Activated naive CD4-positive, alpha-beta T cell treated with anti-CD3 and anti-CD28 coated beads for 36 hours (primary cell): ENCODE measurements around the gene CLMN. TPM values are rescaled to one million over a fixed set of nuclear protein-coding genes. Genes with fewer than 3 reads are reported as not detected.

ENCODE experiments used
- CTCF ChIA-PET: fragments of 350-600 bp; sonication (Branson Sonifier 250); formaldehyde crosslinking; loops from one replicate; lab custom pipeline; 2021; ENCODE audit warnings: antibody characterized with exemption; lab: Charles Lee
- DNase-seq: peaks from one replicate; pipeline ENCODE4 v3.0.0-alpha.2; 2020
- H3K27ac Mint-ChIP-seq: one replicate; pipeline ENCODE4 v1.8.0; 2021; ENCODE audit warnings: mild to moderate bottlenecking, mixed read lengths
- H3K27me3 Mint-ChIP-seq: one replicate; pipeline ENCODE4 v1.8.0; 2021; ENCODE audit warnings: low read depth, mixed read lengths
- H3K36me3 Mint-ChIP-seq: one replicate; pipeline ENCODE4 v1.8.0; 2021; ENCODE audit warnings: low read depth, mixed read lengths
- H3K4me1 Mint-ChIP-seq: one replicate; pipeline ENCODE4 v1.8.0; 2021; ENCODE audit warnings: low read depth, mixed read lengths
- H3K4me3 Mint-ChIP-seq: one replicate; pipeline ENCODE4 v1.8.0; 2021; ENCODE audit warnings: mild to moderate bottlenecking, moderate library complexity, mixed read lengths
- H3K9me3 Mint-ChIP-seq: one replicate; pipeline ENCODE4 v1.8.0; 2021; ENCODE audit warnings: mixed read lengths
- intact Hi-C: fragments of 100-400 bp; cut with micrococcal nuclease; formaldehyde crosslinking; loops from one replicate; pipeline ENCODE4 v1.15.1; 2023
- total RNA-seq, 2 experiments: library from RNA; stranded (reverse); gene quantifications; one replicate each; pipeline ENCODE4 v1.2.3, GENCODE V29; 2021

Gene CLMN
- total RNA-seq, 2 experiments from 2014 or later = 1.9 to 2.6 TPM

DNA sequence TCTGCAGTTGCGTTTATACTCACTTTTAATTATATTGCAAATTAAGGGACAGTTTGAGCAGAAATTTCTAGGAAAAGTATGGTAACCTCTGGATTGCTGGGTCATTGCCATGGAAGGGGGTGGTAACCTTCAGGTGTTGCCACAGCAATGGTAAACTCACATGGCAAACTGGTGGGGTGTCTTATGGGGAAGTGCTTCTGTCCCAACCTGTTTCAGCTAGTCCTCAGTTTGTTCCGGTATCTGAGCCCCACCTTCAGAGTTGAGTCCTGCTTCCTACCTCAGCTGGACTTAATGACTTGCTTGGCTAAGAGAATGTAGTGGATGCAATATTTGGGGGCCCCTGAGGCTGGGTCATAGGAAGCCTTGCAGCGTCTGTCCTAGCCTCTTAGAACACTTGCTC, 7.3 kb upstream of the CLMN start:
- Mint-ChIP-seq H3K4me3 (no peak overlapping the region), H3K36me3 (no peaks in the 10 kb centered on the region), H3K9me3 (no peaks in the 10 kb centered on the region), H3K4me1 (no peaks in the 10 kb centered on the region), H3K27me3 (peaks cover 7% of the 10 kb centered on the region), H3K27ac (no peak overlapping the region)
- intact Hi-C loops = no loop called here
- CTCF ChIA-PET = no interaction called here
- no peak for DNase-seq

DNA sequence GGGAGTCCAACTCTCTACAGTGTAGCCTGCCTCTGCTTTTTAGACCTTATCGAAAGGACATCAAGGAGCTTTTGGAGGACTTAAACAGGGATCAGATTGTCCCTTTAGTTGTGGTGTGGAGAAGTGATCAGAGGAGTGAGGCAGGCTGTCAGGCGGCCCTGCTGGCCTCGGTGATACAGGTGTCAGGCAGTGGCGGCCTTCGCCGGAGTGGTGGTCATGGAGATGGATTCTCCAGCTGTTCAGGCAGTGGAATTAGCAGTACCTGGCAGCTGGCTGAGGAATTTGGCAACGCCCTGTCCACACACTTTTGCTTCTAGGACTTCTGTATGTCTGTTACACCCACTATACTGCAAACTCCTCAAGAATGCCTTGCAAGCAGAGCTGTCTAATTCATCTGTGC, 4.2 kb upstream of the CLMN start:
- H3K9me3 Mint-ChIP-seq = no peaks in the 10 kb centered on the region
- CTCF ChIA-PET = no interaction called here

DNA sequence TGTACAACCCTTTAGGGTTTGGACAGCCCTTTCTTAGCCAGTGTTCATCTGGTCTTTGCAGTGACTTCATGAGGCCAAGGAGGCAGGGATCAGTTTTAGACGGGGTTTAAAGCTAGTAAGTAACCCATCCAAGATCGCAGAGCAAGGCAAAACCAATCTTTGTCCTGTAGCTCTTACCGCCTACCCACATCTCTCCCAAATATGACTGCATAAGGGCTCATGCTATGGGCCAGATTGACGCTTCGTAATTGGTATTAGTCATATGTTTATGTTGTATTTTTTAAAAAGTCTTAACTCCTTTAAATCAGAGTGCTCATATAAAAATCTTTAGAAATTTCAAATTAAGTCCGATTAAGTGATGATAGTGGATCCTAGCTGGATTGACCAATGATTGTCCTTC, 3.7 kb upstream of the CLMN start:
- CTCF ChIA-PET = no interaction called here
- Mint-ChIP-seq H3K27ac (no peak overlapping the region), H3K4me1 (peaks cover 6% of the 10 kb centered on the region), H3K4me3 (no peak overlapping the region), H3K9me3 (no peaks in the 10 kb centered on the region), H3K27me3 (peaks cover 14% of the 10 kb centered on the region), H3K36me3 (no peaks in the 10 kb centered on the region)
- intact Hi-C loops = no loop called here
- DNase-seq = no peak

More for the DNA sequence above, 4.2 kb upstream of the CLMN start:
- Mint-ChIP-seq H3K4me3 (no peak overlapping the region), H3K36me3 (no peaks in the 10 kb centered on the region), H3K4me1 (peaks cover 5% of the 10 kb centered on the region), H3K27ac (no peak overlapping the region), H3K27me3 (peaks cover 14% of the 10 kb centered on the region)
- no peak for DNase-seq
- intact Hi-C loops = no loop called here

DNA sequence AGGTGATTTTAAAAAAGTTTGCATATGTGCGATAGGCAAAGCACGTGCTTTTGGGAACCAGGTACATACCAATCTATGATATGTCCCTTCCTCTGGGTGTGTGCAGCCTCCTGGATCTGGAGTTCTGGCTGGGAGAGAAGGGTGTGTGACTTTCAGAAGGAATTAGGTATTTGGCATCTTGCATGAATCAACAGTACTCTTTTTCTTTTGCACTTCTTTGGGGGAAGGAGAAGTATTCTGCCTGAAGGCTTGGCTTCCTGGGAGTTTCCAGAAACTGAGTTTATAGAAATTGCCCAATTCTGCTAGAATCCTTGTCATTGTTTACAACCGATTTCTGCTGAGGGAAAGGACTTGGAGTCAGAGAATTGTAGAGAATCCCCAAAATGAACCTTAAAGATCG, 2.9 kb upstream of the CLMN start:
- Mint-ChIP-seq H3K4me1 (peaks cover 6% of the 10 kb centered on the region), H3K27ac (no peak overlapping the region), H3K4me3 (no peak overlapping the region), H3K27me3 (peaks cover 15% of the 10 kb centered on the region), H3K9me3 (no peaks in the 10 kb centered on the region), H3K36me3 (no peaks in the 10 kb centered on the region)
- no peak for DNase-seq
- intact Hi-C loops = no loop called here
- CTCF ChIA-PET = no interaction called here

DNA sequence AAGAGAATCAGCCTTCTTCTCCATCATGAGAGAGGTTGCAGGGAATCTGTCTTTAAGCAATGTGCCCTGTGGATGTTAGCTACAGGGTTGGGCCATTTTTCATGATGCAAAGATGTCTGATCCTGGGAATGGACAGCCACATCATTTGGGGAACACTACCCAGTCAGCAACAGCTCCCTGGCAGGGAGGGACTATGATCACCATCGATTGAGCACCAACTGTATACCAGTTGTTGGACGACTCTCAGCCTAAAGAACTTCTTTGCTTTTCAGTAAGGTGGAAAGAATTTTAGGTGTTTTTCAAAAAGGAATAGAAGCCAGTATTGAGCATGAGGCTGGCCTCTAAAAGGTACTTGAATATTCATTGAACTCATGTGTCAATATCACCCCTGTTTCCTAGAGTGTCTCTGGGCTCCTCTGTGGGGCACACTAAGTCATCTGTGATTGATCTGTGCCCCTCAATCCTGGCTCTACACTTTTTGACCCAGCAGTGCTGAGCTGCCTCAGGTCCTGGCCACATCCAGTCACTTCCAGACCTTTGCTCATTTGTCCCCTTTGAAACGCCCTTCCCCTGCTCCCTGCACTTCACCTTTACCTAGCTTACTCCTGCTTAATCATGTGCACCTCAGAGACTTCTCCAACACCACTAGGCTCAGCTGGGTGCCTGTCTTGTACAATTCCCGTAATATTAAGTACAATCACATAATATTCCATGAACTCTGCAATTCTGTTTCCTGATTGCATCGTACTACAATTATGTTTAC, 2.2 kb upstream of the CLMN start:
- H3K4me1 Mint-ChIP-seq = peaks cover 6% of the 10 kb centered on the region
- DNase-seq = no peak
- CTCF ChIA-PET = interaction anchor here (1.6 kb wide), 1 partner anchor 40 kb away, joined by 4 read pairs; no protein-coding TSS in a partner anchor
- intact Hi-C loops = no loop called here
- H3K4me3 Mint-ChIP-seq = no peak overlapping the region
- peaks cover 20% of the 10 kb centered on the region for H3K27me3 Mint-ChIP-seq
- no peaks in the 10 kb centered on the region for H3K36me3 Mint-ChIP-seq
- no peak overlapping the region for H3K27ac Mint-ChIP-seq
- H3K9me3 Mint-ChIP-seq = no peaks in the 10 kb centered on the region

DNA sequence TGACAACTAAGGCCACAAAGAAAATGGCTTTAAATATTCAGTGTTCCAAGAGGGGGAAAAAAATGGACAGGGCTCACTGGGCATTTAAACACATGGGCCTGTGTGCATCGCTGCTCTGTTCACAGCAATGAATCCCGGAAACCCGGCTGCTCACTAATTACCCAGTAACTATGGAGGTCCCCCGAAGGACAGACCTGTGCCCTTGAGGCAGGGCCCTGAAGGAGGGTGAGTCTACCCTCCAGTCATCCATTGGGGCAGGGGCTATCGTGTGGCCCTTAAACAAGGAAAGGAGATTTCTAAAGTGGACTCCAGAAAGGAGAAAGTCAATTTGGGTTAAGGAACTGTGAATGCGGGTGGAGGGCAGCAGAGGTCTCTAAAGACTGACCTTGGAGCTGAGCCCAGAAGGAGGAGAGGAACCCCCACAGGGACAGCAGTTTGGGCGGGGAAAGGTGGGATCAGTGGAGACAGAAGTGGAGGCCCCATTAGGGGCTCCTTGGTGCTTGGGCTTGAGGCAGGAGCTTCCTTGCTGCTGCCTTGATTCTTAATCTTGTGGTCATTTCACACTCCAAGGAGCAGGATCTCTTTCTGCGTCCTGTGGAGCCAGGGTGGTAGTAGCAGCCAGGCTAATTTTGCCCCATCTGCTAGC, 1.4 kb upstream of the CLMN start:
- intact Hi-C loops = no loop called here
- no peaks in the 10 kb centered on the region for H3K36me3 Mint-ChIP-seq
- CTCF ChIA-PET = interaction anchor here (1.6 kb wide), 1 partner anchor 41 kb away, joined by 4 read pairs; no protein-coding TSS in a partner anchor
- H3K9me3 Mint-ChIP-seq = no peaks in the 10 kb centered on the region
- H3K27ac Mint-ChIP-seq = no peak overlapping the region
- no peak for DNase-seq
- H3K27me3 Mint-ChIP-seq = peaks cover 24% of the 10 kb centered on the region
- no peak overlapping the region for H3K4me3 Mint-ChIP-seq
- peaks cover 6% of the 10 kb centered on the region for H3K4me1 Mint-ChIP-seq

DNA sequence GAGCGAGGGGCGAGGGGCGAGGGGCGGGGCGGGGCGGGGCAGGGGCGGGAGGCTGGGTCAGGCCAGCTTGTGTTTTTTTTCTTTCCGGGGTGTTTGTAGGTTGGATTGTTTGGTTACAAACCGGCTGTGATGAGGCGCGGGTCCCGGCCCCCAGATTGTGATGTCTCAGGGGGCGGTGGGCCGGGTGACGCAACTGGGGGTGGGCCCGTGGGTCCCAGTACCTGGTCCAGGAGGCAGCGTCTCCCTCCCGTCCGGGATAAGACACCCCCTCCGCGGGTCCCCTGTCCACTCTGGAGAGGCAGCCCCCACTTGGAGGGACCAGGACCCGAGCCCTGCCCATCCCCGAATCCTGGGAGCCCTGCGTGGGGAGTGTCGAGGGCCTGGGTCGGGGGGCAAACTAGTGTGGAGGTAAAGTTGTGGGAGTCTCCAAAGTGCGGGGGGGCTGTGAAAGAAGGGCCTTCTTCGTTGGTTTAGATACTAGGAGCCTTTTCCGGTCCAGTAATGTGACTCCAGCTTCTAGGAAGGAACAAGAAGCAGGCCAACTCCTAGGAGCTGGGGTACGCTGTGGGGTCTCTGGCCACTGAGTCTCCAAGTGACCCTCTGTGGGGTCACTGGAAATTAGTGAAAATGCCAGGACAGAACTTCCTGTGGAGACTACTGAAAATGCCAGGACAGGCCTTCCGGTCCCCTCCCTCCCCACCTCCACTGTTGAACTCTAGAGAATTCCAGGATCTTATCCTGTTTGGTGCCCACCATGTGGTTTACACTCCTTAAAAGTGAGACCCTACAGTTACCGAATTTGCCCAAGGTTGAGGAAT, 579 bp upstream of the CLMN start:
- no peak overlapping the region for H3K27ac Mint-ChIP-seq
- CTCF ChIA-PET = interaction anchor here (1.6 kb wide), 1 partner anchor 41 kb away, joined by 4 read pairs; no protein-coding TSS in a partner anchor
- peaks cover 6% of the 10 kb centered on the region for H3K4me1 Mint-ChIP-seq
- DNase-seq = no peak
- peaks cover 24% of the 10 kb centered on the region for H3K27me3 Mint-ChIP-seq
- H3K9me3 Mint-ChIP-seq = no peaks in the 10 kb centered on the region
- intact Hi-C loops = no loop called here
- H3K4me3 Mint-ChIP-seq = peak overlapping the region; percentile 60
- no peaks in the 10 kb centered on the region for H3K36me3 Mint-ChIP-seq

DNA sequence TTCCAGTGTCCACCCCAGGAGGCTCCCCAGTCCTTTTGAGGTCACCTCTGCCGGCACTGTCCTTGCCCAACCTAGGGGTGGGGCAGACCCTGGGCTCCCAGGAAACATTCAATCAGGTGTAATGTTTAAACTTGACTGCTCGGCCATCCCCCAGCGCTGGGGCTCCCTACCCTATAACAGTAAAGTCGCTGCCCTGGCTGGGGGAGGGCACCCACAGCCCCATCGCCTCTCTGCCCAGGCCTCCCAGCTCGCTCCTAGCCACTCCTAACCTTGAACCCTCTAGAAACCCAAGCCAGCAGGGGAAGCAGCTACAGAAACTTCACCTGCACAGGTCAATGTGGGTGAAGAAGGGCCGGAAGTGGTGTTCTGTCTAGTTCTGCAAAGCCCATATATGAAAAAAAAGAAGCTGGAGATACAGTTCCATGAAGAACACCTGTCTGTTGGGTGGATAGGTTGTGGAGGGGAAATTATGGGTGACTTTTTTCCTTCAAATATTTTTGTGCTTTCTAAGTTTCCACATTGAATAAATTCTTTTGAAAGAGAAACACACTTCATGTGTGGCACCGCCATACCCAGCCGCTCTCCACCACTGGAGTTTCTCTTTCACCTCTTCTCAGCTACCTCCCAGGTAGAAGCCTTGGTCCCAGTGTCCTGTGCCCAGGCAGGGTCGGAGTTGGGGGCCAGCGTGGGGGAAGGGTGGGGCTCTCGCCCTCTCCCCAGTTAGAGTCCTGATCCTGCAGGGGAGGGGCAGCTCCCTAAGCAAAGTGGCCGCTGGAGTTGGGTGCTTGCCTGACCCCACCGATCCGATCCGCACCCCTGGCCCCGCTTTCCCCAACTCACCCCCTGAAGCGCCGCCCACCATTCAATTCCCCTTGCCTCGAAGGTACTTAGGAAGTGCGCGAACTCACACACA, 1.1 kb downstream of the CLMN start:
- CTCF ChIA-PET = no interaction called here
- peaks cover 22% of the 10 kb centered on the region for H3K27me3 Mint-ChIP-seq
- intact Hi-C loops = loop anchor here (5.0 kb wide), 2 partner anchors 51 to 161 kb away; partner anchors contain the start of gene DICER1
- H3K9me3 Mint-ChIP-seq = no peaks in the 10 kb centered on the region
- H3K4me1 Mint-ChIP-seq = peaks cover 15% of the 10 kb centered on the region
- H3K36me3 Mint-ChIP-seq = no peaks in the 10 kb centered on the region
- no peak overlapping the region for H3K27ac Mint-ChIP-seq
- H3K4me3 Mint-ChIP-seq = peak overlapping the region; percentile 69
- no peak for DNase-seq

DNA sequence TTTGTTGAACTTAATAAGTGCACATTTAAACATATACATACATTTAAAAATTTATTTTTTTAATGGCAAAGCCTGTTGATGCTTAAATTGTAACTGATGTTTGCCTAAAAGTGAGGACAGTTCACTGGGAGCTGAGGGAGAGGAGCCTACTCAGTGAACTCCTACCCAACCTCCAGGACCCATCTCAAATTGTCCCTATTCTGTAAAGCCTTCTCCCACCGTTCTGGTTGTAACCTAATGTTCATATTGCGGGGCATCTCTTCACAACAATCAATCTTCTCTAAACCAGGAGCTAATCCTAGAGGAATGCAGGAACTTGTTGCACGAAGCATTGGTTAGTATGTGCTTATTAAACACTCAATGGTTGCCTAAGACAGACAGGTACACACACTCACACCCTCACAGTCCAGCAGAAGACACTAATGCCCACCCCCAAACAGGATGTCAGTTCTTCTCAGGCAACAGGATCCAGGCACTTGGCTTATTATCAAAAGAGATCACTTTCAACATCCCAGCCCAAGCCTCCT, 1.8 kb downstream of the CLMN start:
- no peak overlapping the region for H3K4me3 Mint-ChIP-seq
- CTCF ChIA-PET = no interaction called here
- peaks cover 24% of the 10 kb centered on the region for H3K27me3 Mint-ChIP-seq
- no peaks in the 10 kb centered on the region for H3K9me3 Mint-ChIP-seq
- H3K36me3 Mint-ChIP-seq = no peaks in the 10 kb centered on the region
- intact Hi-C loops = loop anchor here (5.0 kb wide), 2 partner anchors 51 to 161 kb away; partner anchors contain the start of gene DICER1
- H3K27ac Mint-ChIP-seq = no peak overlapping the region
- no peak for DNase-seq
- peaks cover 15% of the 10 kb centered on the region for H3K4me1 Mint-ChIP-seq

DNA sequence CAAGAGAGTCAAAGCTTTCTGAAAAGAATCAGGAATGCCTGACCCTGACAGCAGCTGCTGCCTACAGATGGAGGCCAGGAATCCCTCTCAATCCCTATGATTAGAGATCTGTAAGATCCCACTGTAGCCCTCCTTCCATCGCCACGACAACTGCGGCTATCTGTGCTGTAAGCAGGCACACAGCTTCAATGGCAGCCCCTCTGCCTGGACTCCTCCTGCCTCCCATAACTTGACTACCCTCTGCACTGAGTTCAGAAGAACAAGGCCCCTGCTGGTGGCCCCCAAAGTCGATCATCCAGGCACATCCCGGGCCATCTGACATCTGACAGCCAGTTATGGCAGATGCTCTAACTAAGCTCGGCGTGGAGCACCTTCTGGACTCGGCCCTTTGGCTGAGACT, 2.9 kb downstream of the CLMN start:
- no peak for DNase-seq
- H3K27me3 Mint-ChIP-seq = peaks cover 24% of the 10 kb centered on the region
- H3K9me3 Mint-ChIP-seq = no peaks in the 10 kb centered on the region
- peaks cover 15% of the 10 kb centered on the region for H3K4me1 Mint-ChIP-seq
- H3K4me3 Mint-ChIP-seq = no peak overlapping the region
- no peak overlapping the region for H3K27ac Mint-ChIP-seq
- no peaks in the 10 kb centered on the region for H3K36me3 Mint-ChIP-seq
- intact Hi-C loops = loop anchor here (5.0 kb wide), 2 partner anchors 50 to 160 kb away; partner anchors contain the start of gene DICER1
- CTCF ChIA-PET = no interaction called here

DNA sequence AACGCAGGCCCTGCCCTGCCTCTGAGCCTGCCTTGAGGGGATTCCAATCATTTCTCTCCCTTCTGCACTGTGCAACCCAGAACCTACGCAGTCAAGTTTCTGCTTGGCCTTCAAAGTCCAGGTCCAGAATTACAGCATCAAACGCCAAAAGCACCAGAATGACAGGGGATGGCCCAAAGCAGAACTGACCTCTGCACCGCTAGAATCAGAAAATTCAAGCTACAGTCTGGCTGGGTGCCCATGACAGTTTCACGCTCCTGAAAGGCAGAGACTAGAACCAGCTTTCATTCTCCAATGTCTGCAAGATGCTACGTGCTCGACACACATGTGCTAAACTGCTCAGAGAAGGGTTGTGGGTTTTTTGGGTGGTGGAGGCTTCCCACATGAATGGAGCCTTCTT, 4.1 kb downstream of the CLMN start:
- peaks cover 21% of the 10 kb centered on the region for H3K27me3 Mint-ChIP-seq
- H3K36me3 Mint-ChIP-seq = no peaks in the 10 kb centered on the region
- H3K27ac Mint-ChIP-seq = no peak overlapping the region
- CTCF ChIA-PET = no interaction called here
- no peak for DNase-seq
- H3K4me3 Mint-ChIP-seq = no peak overlapping the region
- intact Hi-C loops = loop anchor here (5.0 kb wide), 2 partner anchors 48 to 158 kb away; partner anchors contain the start of gene DICER1
- H3K4me1 Mint-ChIP-seq = peaks cover 15% of the 10 kb centered on the region
- no peaks in the 10 kb centered on the region for H3K9me3 Mint-ChIP-seq
